Measurements from ENCODE around the gene CD63. TPM values are rescaled to one million over a fixed set of nuclear protein-coding genes. Genes with fewer than 3 reads are reported as not detected.

CD63 gene
- total and polyA plus RNA-seq, 2 of the 13 experiments (the other 11 are each of a cell fraction or from before 2014, with no cell fraction given) = 234 to 277 TPM

GRCh38 chr12:55736780-55737580 is 8.2 kb upstream of the CD63 start (continued):
- peak; percentile 38 for TF ChIP-seq ZNF687 (CRISPR knock-in tag; IDR thresholded peaks at IDR 0.05)
- TF ChIP-seq PHF20 (CRISPR knock-in tag; IDR thresholded peaks at IDR 0.05) = 0 out of 2 replicates have a peak, but pooled peaks have one; percentile 22

DNA sequence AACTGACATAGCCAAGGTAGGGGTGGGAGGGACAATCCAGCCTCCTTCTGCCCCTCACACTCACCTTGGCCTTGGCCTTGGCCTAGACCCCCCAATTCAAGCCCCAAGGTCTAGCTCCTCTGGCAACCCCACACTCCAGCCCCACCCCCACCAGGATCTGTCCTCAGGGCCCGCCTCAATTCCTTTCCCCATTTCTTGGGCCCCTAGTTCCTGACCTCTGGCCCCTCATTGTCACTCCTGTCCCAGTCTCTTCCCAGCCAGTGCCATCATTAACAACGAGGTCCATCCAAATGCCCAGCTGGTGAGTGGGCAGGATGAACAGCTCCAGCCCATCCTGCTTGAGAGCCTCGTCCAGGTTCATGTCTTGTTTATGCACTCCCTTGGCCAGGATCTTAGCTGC is 7.3 kb upstream of the CD63 start:
- Histone ChIP-seq H3K27me3 (ENCODE audit: control insufficient read depth in 1 of 2, insufficient read depth in 2 of 2, low read length in 2 of 2) (no peaks in the 10 kb centered on the region), H3K4me2 (ENCODE audit: low read depth, low read length) (no peak overlapping the region), H3K9me3 (ENCODE audit: low read length) (no peaks in the 10 kb centered on the region), H3K4me3 (replicated peaks in 1 of 3; ENCODE audit: insufficient read depth in 1 of 3, low read depth in 2 of 3, low read length in 3 of 3) (no peak overlapping the region), H4K20me1 (ENCODE audit: insufficient read depth, low read length) (no peaks in the 10 kb centered on the region), H3K9ac (ENCODE audit: insufficient read depth, low read depth, low read length) (no peak overlapping the region), H2AFZ (ENCODE audit: low read length) (no peak overlapping the region), H3K79me2 (ENCODE audit: insufficient read depth, low read length) (no peaks in the 10 kb centered on the region), H3K4me1 (ENCODE audit: insufficient read depth, low read length) (peaks cover 24% of the 10 kb centered on the region), H3K27ac (ENCODE audit: extremely low read length, insufficient read depth, low read length) (no peak overlapping the region), H3K36me3 (replicated peaks in 1 of 2; ENCODE audit: control insufficient read depth in 1 of 2, insufficient read depth in 2 of 2, low read length in 2 of 2) (no peaks in the 10 kb centered on the region)
- in situ Hi-C loops (cut with HindIII; ENCODE audit: extremely low pct_ligation_motif_present, low pct_unique_long_range_greater_than_20kb) = loop anchor here (5.0 kb wide), 4 partner anchors 61 to 296 kb away; no protein-coding TSS in a partner anchor
- no TSS peak for BruUV-seq (replicated peaks)
- FAIRE-seq (no peak), ATAC-seq (no peak), DNase-seq (ENCODE audit: low spot score) (no peak)
- 20% methylated on average over 3 of the region's 3 CpGs for WGBS (ENCODE audit: low lambda C conversion rate)
- POLR2A ChIA-PET = interaction anchor here (3.1 kb wide), 1 partner anchor 11 kb away, joined by 14 read pairs; no protein-coding TSS in a partner anchor
- intact Hi-C loops (cut with micrococcal nuclease; ENCODE audit: unreplicated experiment) = loop anchor here (2.0 to 5.0 kb wide), 3 partner anchors 15 to 301 kb away; partner anchors contain the start of genes DGKA and RDH5
- CTCF ChIA-PET (ENCODE audit: low intra/inter-chr PET ratio, low total read pairs) = interaction anchor here (2.6 kb wide), 1 partner anchor 12 kb away, joined by 36 read pairs; no protein-coding TSS in a partner anchor
- no peak for TF ChIP-seq KMT2B (CRISPR knock-in tag; IDR thresholded peaks at IDR 0.05)
- TF ChIP-seq PRDM4 (CRISPR knock-in tag; IDR thresholded peaks at IDR 0.05; ENCODE audit: borderline replicate concordance) = no peak
- TF ChIP-seq ZNF367 (CRISPR knock-in tag; IDR thresholded peaks at IDR 0.05; ENCODE audit: borderline replicate concordance) = no peak
- TF ChIP-seq ZBTB2 (CRISPR knock-in tag; IDR thresholded peaks at IDR 0.05; ENCODE audit: low read depth) = no peak
- TF ChIP-seq, protein P1, sequence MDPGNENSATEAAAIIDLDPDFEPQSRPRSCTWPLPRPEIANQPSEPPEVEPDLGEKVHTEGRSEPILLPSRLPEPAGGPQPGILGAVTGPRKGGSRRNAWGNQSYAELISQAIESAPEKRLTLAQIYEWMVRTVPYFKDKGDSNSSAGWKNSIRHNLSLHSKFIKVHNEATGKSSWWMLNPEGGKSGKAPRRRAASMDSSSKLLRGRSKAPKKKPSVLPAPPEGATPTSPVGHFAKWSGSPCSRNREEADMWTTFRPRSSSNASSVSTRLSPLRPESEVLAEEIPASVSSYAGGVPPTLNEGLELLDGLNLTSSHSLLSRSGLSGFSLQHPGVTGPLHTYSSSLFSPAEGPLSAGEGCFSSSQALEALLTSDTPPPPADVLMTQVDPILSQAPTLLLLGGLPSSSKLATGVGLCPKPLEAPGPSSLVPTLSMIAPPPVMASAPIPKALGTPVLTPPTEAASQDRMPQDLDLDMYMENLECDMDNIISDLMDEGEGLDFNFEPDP (CRISPR knock-in tag; conservative IDR thresholded peaks at IDR 0.05) = no peak

All from HepG2 (cell line).